NCI-H82 (cell line): ENCODE measurements around the gene PET100.
A peak's percentile ranks its signal among the peaks of the same experiment; 100 is the strongest.

Experiments
- DNase-seq: peaks from one replicate; lab custom pipeline; 2025; lab: John Stamatoyannopoulos, UW

PET100 gene

DNA sequence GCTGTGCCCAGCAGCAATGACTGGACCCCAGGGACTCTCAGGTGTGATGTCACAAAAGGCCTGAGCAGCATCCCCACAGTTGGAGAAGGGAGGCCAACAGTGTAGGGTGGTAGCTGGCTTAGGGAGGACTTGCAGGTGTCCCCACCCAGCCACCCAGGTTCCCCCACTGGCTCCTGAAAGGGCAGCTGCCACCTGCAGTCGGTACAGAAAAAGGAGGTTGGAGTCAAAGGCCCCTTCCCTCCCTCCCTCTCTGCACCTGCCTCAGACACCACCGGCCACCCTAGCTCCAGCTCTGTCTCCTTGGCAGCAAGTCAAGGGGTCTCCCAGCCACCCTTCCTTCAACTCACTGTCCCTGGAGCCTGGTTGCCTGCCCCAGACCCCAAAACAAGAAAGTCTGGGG lies 4.1 kb downstream of the PET100 start, which contains the start of gene PCP2:
TSS of gene PCP2 (minus strand) at position 22 of the 400 bp plus-strand sequence. CDS start 262 bp downstream, outside the sequence.
- no peak for DNase-seq

DNA sequence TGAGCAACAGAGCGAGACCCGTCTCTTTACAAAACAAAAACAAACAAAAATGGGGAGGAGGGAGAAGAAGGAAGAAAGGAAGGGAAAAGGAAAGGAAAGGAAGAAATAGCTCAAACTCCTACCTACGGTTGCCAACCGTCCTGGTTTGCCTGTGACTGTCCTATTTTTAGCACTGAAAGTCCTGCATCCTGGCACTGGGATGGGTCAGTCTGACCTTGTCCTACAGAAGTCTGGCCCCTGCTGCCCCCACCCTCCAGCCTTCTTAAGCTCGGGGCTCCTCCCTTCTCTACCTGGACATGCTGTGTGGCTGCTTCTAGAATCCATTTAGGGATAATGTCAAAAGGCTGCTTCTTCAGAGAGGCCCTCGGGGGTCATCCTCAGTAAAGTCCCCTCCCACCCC lies 6.1 kb downstream of the PET100 start:
- no peak for DNase-seq

DNA sequence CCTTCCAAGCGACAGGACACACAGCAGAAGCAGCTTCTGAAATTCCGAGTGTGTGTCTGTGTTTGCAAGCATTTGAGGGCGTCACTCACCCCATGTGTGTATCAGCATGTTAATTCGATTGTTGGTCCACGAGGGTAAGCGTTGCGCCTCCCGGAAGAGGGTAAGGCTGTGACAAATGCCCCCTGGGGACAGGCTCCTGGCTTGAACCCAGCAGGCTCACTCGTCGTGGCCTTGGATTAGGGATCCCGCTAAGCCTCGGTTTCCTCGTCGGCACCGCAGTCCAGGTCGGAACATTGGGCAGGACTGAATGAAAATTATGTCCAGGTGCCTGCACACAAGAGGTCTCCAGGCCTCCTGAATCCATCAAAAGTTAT lies 6.7 kb downstream of the PET100 start:
- DNase-seq, result peak; percentile 44

DNA sequence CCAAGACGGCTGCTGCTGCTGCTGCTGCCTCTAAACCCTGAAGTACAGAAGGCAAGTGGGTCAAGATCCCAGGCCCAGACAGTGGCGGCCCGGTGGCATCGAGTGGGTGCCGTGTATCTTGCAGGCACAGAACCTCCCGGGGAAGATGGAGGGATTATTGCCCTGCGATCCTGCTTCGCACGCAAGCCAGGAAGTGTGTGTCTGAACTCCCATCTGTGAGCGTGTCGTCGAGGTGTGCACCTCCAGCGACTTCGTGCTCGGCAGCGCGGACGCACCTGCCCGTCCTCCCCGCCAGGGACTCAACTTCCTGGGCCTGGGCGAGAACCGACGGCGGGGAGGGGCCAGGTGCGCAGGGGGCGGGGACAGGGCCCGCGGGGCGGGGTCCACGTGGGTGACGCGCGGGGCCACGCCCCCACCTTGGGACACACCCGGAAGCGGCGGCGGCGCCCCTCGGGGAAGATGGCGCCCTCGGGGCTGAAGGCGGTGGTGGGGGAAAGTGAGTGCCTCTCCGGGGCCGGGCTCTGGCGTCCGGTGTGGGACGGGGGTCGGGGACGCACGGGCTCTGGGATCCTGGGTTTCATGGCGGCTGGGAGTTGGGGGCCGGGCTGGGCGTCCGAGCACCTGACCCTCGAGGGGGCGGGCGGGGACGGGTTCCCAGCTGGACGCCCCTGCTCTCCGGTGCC lies 7.2 kb downstream of the PET100 start, which contains the start of gene STXBP2:
TSS of gene STXBP2 (plus strand) at position 420 of the 683 bp plus-strand sequence. CDS start at position 460, 40 bp downstream.
- DNase-seq, result peak; percentile 64

DNA sequence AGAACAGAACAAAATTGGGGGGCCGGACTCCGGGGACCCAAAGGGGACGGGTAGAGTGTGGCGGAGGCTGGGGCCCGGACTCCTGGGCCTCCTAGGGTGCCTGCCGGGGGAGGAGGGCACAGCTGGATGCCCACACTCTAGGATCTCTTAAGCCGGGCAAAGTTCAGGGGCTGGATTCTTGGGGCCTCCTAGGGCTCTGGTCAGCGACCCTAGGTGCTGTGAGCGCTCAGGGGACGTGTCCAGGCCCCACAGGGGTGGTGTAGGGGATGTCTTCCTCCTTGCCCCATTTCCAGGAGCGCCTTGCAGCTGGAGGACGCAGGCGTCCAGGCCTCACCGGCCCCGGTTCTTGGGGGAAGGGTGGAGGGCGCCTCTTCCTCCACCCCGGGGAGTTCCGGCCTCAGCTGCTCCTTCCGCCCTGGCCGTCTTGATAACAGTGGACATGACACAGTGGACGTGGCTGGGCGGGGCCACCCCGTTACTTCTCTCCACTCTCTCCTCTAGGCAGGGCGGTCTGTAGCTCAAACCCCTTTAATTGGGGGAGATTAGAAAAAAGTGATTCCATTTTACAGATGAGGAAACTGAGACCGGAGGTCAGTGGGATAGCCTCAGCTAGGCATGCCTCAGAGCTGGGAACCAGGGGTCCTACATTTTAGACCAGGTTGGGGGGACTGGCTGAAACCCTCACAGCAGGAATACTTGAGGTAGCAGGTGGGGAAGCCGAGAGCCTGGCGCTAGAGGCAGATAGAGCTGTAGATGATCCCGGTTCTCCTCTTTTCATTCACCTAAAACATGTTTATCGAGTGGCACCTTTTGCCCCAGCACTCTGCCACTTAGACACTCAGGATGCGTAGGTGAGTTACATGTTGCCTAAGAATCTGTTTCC lies 8.0 kb downstream of the PET100 start:
- no peak for DNase-seq

DNA sequence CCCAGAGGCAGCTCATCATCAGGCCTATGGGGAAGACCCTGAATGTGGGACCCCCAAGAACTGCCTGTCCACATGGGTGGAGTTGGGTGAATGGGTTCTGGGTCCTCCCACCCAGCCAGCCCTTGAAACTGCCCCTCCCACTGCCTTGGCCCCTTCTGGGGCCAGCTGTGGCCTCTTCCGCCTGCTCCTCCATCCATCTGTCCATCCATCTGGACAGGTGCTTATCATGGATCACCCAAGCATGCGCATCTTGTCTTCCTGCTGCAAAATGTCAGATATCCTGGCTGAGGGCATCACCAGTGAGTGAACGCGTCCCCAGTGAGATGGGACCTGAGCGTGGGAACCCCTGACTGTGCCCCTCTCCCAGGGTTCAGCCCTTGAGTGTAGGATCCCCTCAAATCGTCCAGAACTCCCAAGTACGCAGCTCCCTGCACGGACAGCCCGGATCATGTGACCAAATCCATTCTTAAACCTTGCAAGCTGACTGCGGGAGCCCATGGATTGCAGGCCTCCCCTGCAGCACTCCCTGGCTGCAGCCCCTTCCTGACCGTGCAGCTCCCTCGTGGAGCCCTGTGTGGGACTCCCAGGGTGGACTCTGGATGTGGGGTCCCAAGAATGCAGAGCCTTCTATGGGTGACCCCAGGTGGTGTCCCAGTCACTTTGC lies 9.3 kb downstream of the PET100 start:
- peak; percentile 91 for DNase-seq

DNA sequence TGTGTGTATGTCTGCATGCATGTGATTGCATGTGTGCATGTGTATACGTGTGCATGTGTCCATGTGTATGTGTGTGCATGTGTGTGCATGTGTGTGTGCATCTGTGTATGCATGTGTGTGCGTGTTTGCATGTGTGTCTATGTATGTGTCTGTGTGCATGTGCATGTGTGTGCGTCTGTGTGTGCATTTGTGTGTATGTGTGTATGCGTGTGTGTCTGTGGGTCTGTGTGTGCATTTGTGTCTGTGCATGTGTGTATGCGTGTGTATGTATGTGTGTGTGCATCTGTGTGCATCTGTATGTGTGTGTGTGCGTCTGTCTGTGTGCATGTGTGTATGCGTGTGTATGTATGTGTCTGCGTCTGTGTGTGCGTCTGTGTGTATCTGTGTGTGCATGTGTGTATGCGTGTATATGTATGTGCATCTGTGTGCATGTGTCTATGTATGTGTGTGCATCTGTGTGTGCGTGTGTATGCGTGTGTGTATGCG lies 10.3 kb downstream of the PET100 start:
- DNase-seq, result no peak

DNA sequence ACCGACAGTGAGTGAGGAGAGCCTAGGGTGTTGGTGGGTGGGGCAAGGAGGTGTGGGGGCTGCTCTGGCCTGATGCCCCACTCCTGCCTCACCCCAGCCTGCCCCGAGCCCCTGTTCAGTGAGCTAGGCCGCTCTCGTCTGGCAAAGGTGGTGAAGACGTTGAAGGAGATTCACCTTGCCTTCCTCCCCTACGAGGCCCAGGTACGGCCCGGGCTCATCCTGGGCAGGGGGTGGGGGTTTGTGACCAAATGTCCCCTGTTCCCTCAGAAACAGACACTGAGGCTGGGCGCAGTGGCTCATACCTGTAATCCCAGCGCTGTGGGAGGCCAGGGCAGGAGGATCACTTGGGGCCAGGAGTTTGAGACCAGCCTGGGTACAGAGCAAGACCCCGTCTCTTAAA lies 11.2 kb downstream of the PET100 start:
- DNase-seq, result no peak

DNA sequence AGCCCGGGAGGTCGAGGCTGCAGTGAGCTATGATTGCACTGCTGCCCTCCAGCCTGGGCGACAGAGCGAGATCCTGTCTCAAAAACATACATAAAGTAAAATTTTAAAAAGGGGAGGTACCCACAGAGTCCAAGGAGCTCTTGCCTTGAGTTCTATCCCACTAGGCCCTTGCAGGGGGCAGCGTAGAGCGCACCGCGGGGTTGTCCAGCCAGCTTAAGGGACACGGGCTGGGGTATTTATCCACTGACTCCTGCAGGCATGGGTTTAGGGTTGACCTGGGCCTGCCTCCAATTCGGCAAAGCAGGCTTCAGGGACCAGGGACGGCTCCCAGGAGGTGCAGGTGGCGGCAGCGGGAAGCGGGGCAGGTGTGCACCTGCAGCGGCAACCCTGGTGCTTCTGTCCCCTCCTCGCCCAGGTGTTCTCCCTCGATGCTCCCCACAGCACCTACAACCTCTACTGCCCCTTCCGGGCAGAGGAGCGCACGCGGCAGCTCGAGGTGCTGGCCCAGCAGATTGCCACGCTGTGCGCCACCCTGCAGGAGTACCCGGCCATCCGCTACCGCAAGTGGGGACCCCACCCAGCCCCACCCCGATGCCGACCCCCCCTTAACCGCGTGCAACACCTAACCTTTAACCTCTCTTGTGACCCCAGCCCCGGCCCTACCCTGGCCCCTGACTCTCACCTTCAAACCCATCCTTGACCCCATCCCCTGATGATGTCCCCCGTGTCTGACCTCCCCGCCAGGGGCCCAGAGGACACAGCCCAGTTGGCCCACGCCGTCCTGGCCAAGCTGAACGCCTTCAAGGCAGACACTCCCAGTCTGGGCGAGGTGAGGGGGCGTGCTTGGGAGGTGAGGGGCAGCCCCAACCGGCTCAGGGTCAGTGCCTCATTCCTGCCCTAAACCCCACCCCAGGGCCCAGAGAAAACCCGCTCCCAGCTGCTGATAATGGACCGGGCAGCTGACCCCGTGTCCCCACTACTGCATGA lies 12.0 kb downstream of the PET100 start:
- DNase-seq, result peak; percentile 10

DNA sequence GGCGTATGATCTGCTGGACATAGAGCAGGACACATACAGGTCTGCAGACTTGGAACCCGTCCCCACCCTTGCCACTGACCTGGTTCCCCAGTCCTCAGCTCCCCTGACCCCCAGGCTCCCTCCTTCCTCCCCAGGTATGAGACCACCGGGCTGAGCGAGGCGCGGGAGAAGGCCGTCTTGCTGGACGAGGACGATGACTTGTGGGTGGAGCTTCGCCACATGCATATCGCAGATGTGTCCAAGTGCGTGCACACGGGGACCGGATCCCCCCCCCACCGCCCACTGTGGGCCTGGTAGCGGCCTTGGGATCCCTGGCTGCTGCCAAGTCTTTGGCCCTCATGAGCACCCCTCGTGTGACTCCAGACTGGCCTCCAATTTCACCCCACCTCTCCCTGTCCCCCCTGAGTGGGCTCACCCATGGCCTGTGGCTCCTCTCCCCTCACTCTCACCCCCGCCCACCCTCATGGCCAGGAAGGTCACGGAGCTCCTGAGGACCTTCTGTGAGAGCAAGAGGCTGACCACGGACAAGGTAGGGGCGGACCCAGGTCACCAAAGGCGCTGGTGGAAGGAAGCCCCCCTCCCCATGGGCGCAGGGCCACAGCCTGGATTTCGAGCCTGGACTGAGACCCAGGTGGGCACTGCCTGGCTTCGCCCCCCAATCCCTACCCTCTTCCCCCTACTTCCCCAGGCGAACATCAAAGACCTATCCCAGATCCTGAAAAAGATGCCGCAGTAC lies 12.9 kb downstream of the PET100 start:
- no peak for DNase-seq

DNA sequence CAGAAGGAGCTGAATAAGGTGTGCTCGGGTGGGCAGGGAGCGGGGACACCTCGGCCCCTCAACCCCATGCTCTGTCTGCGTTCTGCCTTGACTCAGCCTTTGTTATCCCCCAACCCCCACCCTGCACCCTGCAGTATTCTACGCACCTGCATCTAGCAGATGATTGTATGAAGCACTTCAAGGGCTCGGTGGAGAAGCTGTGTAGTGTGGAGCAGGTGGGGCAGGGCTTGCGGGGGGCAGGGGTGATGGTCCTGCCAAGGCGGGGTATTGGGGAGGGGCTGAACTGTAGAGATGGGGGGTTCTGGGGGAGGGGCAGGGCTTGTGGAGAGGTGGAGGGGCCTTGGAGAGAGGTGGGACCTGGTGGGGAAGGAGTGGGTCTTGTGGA lies 13.4 kb downstream of the PET100 start:
- DNase-seq, result no peak

DNA sequence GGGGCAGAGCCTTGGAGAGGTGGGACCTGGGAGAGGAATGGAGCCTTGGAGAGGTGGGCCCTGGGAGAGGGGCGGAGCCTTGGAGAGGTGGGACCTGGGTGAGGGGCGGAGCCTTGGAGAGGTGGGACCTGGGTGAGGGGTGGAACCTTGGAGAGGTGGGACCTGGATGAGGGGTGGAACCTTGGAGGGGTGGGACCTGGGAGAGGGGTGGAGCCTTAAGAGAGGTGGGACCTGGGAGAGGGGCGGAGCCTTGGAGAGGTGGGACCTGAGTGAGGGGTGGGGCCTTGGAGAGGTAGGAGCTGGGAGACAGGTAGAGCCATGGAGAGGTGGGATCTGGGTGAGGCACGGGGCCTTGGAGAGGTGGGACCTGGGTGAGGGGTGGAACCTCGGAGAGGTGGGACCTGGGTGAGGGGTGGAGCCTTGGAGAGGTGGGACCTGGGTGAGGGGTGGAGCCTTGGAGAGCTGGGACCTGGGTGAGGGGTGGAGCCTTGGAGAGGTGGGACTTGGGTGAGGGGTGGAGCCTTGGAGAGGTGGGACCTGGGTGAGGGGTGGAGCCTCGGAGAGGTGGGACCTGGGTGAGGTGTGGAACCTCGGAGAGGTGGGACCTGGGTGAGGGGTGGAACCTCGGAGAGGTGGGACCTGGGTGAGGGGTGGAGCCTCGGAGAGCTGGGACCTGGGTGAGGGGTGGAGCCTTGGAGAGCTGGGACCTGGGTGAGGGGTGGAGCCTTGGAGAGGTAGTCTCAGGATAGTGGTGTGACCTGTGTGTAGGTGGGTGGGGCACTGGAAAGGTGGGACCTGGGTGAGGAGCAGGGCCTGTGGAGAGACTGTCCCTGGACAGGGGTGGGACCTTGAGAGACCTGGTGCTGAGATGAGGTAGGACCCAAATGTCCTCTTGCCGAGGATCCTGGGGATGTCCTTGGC lies 14.3 kb downstream of the PET100 start:
- DNase-seq, result peak; percentile 15

DNA sequence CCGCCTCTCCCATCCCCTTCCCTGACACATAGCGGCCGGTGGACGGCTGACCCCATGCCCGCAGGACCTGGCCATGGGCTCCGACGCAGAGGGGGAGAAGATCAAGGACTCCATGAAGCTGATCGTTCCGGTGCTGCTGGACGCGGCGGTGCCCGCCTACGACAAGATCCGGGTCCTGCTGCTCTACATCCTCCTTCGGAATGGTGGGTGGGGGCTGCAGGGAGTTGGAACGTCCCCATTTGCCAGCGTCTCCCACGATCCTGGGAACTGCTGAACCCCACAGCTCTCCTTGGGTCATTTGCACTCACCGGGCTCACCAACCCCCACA lies 14.9 kb downstream of the PET100 start:
- no peak for DNase-seq

DNA sequence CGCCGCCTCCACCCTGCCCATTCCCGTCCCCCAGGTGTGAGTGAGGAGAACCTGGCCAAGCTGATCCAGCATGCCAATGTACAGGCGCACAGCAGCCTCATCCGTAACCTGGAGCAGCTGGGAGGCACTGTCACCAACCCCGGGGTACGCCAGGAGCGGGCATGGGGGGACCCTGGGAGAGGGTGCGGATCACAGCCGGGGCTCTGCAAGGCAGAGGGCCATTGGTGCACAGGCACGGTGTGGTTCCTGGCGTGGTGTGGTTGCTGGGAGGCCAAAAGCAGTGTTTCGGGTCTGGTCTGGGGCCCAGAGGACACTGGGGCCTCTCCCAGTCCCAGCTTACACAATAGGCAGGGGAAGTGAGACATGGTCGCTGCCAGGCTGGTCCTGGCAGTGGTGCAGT lies 15.6 kb downstream of the PET100 start:
- DNase-seq, result no peak

DNA sequence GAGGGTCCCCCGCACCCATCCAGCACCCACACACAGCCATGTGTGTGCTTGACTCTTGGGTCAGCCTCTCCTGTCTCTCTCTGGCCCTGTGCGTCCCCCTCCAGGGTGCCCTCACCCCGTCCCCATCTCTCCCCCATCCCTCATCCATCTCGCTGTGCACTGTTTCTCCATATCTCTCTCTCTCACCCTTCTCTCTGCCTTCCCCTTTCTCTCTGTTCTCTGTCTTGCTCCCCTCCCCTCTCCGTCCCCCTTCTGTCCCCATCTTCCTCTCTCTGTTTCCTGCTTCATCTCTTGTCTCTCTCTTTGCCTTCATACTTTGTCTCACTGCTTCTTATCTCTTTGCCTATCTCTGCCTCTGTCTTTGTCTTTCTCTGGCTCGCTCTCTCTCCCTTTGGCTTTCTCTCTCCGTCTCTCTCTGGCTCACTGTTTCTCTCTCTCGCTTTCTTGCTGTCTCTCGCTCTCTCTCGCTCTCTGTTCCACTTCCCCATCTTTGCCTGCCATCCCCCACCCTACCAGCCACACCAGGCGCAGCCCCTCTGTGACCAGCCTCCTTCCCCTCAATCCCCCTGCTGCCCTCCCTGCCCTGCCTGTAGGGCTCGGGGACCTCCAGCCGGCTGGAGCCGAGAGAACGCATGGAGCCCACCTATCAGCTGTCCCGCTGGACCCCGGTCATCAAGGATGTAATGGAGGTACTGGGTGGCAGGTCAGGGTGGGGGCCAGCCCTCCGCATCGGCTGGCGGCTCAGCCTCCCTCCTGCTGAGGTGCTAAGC lies 16.2 kb downstream of the PET100 start:
- no peak for DNase-seq

DNA sequence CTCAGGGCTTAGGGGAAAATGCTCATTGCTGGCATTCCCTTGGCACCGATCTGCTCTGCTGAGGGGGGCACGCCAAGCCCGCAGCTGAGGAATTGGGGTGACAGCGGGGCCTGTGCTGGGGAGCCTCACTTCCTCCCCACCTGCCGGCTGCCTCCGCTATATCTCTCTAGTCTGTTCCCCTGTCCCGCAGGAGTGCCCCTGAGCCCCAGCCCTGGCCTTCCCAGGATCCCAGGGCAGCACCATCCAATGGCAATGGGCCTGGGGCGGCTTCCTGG lies 16.8 kb downstream of the PET100 start:
- DNase-seq, result no peak

DNA sequence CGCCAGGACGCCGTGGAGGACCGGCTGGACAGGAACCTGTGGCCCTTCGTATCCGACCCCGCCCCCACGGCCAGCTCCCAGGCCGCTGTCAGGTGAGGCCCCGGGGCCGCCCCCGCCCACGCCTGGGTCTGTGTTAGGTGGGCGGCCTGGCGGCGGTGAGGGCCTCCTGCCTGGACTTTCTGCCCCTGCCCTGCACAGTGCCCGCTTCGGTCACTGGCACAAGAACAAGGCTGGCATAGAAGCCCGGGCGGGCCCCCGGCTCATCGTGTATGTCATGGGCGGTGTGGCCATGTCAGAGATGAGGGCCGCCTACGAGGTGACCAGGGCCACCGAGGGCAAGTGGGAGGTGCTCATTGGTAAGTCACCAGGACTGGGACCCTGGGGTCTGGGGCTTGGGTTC lies 17.6 kb downstream of the PET100 start:
- no peak for DNase-seq

DNA sequence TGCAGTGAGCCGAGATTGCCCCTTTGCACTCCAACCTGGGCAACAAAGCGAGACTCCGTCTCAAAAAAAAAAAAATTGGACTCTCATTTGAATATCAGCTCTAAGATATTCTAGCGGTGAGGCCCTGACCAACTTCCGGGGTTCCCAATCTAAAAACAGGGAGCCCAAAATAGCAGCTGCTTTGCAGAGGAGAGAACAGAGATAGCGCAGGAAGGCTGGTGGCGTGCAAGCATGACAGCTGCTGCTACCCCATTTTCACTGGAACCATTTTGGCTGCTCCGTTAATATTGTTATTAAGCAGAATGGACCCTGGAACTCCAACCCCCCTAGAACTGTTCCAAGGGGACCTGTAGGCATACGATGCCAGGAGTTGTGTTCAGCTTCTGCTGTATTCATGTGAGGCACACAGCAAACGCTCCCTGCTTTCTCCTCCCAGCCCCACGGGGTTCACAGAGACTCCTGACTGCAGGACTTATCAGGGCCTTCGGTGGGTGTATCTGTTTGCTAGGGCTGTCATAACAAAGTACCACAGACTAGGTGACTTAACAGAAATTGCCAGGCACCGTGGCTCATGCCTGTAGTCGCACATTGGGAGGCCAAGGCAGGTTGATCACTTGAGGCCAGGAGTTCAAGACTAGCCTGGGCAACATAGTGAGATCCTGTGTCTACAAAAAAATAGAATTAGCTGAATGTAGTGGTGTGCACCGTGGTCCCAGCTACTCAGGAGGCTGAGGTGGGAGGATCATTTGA lies 18.8 kb downstream of the PET100 start:
- no peak for DNase-seq
